HCT116 (cell line): Measurements from ENCODE around the gene HOMER1. TPM values are rescaled to one million over a fixed set of nuclear protein-coding genes. Genes with fewer than 3 reads are reported as not detected.

Source experiments
- ATF3 ChIP-seq: IDR thresholded peaks from 2 replicates; pipeline ENCODE4 v1.6.1; 2012
- REST ChIP-seq: IDR thresholded peaks from 2 replicates; pipeline ENCODE4 v1.6.1; 2012; ENCODE audit warnings: low read depth
- total RNA-seq: library from RNA; stranded (reverse); gene quantifications from one replicate; pipeline ENCODE4 v1.2.1, GENCODE V29; 2021; ENCODE audit not compliant: unreplicated experiment

The HOMER1 gene
- total RNA-seq, 1 experiment from 2014 or later: 21.4 TPM

GRCh38 chr5:79329453-79329852 is 184.5 kb downstream of the HOMER1 start (continued):
- TF ChIP-seq ATF3 (no peak), REST (no peak)

Other genes with a start within 250 kb of the HOMER1 start
- 49.6 TPM for gene TENT2, start 98.3 kb upstream of the HOMER1 start, total RNA-seq
- gene CMYA5, start 175.7 kb upstream of the HOMER1 start, total RNA-seq: 0.22 TPM